Nephron progenitor cell (in vitro differentiated cells): ENCODE data around the gene NFIA.

Experiments used
- DNase-seq: peaks from one replicate; pipeline ENCODE4 v3.0.0; 2021
- H3K27ac Mint-ChIP-seq: 2 replicates; pipeline ENCODE4 v1.8.0; 2021; ENCODE audit warnings: mild to moderate bottlenecking, moderate library complexity, mixed read lengths
- H3K27me3 Mint-ChIP-seq: 2 replicates; pipeline ENCODE4 v1.8.0; 2021; ENCODE audit warnings: mild to moderate bottlenecking, low read depth, mixed read lengths; ENCODE audit not compliant: poor library complexity
- H3K36me3 Mint-ChIP-seq: 2 replicates; pipeline ENCODE4 v1.8.0; 2021; ENCODE audit warnings: low read depth, mixed read lengths
- H3K4me1 Mint-ChIP-seq: 2 replicates; pipeline ENCODE4 v1.8.0; 2021; ENCODE audit warnings: mixed read lengths
- H3K4me3 Mint-ChIP-seq: 2 replicates; pipeline ENCODE4 v1.8.0; 2021; ENCODE audit warnings: mild to moderate bottlenecking, moderate library complexity, mixed read lengths
- H3K9me3 Mint-ChIP-seq: 2 replicates; pipeline ENCODE4 v1.8.0; 2021; ENCODE audit warnings: mild to moderate bottlenecking, moderate library complexity, mixed read lengths
- TF ChIP-seq, protein P1 (sequence below): fragments of 200-600 bp; sonication (generic); IDR thresholded peaks from 2 replicates; pipeline ENCODE4 v1.5.0; 2021; ENCODE audit warnings: antibody characterized with exemption

NFIA gene

GRCh38 chr1:61307422-61308142 is 225.2 kb downstream of the NFIA start:
- H3K9me3 Mint-ChIP-seq, result no peaks in the 10 kb centered on the region
- no peak for DNase-seq
- H3K36me3 Mint-ChIP-seq, result no peaks in the 10 kb centered on the region
- no peaks in the 10 kb centered on the region for H3K4me1 Mint-ChIP-seq
- no peak overlapping the region for H3K4me3 Mint-ChIP-seq
- peaks cover 7% of the 10 kb centered on the region for H3K27me3 Mint-ChIP-seq
- H3K27ac Mint-ChIP-seq, result no peak overlapping the region
- TF ChIP-seq, protein P1, sequence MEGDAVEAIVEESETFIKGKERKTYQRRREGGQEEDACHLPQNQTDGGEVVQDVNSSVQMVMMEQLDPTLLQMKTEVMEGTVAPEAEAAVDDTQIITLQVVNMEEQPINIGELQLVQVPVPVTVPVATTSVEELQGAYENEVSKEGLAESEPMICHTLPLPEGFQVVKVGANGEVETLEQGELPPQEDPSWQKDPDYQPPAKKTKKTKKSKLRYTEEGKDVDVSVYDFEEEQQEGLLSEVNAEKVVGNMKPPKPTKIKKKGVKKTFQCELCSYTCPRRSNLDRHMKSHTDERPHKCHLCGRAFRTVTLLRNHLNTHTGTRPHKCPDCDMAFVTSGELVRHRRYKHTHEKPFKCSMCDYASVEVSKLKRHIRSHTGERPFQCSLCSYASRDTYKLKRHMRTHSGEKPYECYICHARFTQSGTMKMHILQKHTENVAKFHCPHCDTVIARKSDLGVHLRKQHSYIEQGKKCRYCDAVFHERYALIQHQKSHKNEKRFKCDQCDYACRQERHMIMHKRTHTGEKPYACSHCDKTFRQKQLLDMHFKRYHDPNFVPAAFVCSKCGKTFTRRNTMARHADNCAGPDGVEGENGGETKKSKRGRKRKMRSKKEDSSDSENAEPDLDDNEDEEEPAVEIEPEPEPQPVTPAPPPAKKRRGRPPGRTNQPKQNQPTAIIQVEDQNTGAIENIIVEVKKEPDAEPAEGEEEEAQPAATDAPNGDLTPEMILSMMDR, result no peak

DNA sequence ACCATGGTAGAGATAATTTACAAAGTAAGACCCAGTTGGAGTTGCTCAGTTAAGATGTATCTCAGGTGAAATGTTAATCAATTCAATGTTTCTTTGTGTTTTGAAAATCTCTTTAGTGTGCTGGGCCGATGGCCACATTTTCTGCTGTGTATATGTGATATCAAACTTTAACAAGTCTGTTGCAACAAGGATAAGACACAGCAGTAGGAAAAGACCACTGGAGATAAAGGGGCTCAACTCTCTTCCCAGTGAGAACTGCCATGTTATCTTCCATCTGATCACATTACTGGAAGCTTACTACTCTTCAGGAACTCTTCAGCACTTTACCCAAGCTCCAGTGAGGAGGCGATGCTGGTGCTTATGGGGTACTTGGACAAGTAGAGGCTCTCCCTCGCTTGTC is 227.7 kb downstream of the NFIA start:
- H3K27me3 Mint-ChIP-seq, result peaks cover 10% of the 10 kb centered on the region
- H3K9me3 Mint-ChIP-seq, result peaks cover 13% of the 10 kb centered on the region
- peaks cover 5% of the 10 kb centered on the region for H3K36me3 Mint-ChIP-seq
- DNase-seq, result no peak
- no peaks in the 10 kb centered on the region for H3K4me1 Mint-ChIP-seq
- no peak overlapping the region for H3K27ac Mint-ChIP-seq
- TF ChIP-seq, protein P1, result no peak
- no peak overlapping the region for H3K4me3 Mint-ChIP-seq

- TF ChIP-seq, protein P1, result no peak
- Mint-ChIP-seq H3K36me3 (peaks cover 5% of the 10 kb centered on the region), H3K9me3 (peaks cover 13% of the 10 kb centered on the region), H3K4me3 (no peak overlapping the region), H3K4me1 (no peaks in the 10 kb centered on the region), H3K27me3 (peaks cover 10% of the 10 kb centered on the region), H3K27ac (no peak overlapping the region)
- no peak for DNase-seq
Measured at GRCh38 chr1:61310538-61310937, 228.2 kb downstream of the NFIA start.

DNA sequence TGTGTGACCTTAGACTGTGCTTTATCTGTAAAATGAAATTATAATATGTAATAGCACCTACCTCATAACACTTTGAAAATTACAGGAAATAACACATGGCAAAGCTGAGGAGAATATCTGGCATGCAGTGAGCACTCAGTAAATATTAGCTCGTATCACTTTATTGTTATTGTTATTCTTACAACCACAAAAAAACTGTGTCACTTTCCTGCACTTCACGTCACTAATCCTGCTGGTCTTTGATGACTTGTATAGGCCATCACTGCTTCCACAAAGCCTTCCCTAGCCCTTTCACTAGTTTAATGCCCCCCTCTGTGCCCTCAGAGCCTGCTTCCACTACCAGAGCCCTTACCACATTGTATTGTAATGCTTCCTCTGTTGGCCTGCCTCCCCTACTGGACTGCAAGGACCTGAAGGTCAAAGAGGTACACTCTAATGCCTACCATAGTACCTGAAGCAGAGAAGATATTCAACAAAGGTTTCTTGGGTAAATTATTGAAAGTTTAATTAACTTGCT is 231.6 kb downstream of the NFIA start:
- peaks cover 13% of the 10 kb centered on the region for H3K9me3 Mint-ChIP-seq
- H3K4me1 Mint-ChIP-seq, result peaks cover 26% of the 10 kb centered on the region
- TF ChIP-seq, protein P1, result no peak
- H3K27ac Mint-ChIP-seq, result no peak overlapping the region
- peaks cover 5% of the 10 kb centered on the region for H3K36me3 Mint-ChIP-seq
- no peak overlapping the region for H3K4me3 Mint-ChIP-seq
- no peak for DNase-seq
- H3K27me3 Mint-ChIP-seq, result peaks cover 5% of the 10 kb centered on the region

GRCh38 chr1:61315011-61315410 is 232.7 kb downstream of the NFIA start:
- DNase-seq, result no peak
- TF ChIP-seq, protein P1, result no peak
- Mint-ChIP-seq H3K27me3 (peaks cover 5% of the 10 kb centered on the region), H3K36me3 (peaks cover 5% of the 10 kb centered on the region), H3K27ac (no peak overlapping the region), H3K9me3 (peaks cover 13% of the 10 kb centered on the region), H3K4me1 (peaks cover 36% of the 10 kb centered on the region), H3K4me3 (no peak overlapping the region)

DNA sequence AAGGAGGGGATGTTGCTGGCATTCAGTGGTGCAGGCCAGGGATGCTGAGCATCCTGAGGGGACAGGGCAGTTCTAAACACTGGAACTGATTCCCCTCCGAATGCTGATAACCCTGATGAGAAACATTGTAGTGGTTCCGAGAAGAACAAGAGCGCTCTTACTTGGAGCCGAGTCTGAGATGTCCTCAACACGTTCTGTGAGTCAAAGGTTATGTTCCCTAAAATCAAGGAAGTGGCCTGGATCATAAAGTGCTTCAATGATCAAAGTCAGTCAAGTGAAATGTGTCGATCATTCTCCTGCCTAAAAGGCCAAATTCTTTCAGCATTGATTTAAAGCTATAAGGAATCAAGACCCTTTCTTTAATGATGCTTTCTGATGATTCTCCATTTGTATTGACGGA is 234.1 kb downstream of the NFIA start:
- no peak for DNase-seq
- H3K27me3 Mint-ChIP-seq, result peaks cover 3% of the 10 kb centered on the region
- H3K4me3 Mint-ChIP-seq, result no peak overlapping the region
- H3K36me3 Mint-ChIP-seq, result peaks cover 5% of the 10 kb centered on the region
- H3K27ac Mint-ChIP-seq, result no peak overlapping the region
- H3K9me3 Mint-ChIP-seq, result peaks cover 13% of the 10 kb centered on the region
- peaks cover 42% of the 10 kb centered on the region for H3K4me1 Mint-ChIP-seq
- TF ChIP-seq, protein P1, result no peak
